Right atrium auricular region (tissue), 2 donors: ENCODE results near the gene TNFAIP8L1. TPM values are rescaled to one million over a fixed set of nuclear protein-coding genes. Genes with fewer than 3 reads are reported as not detected.

ENCODE experiments used
- DNase-seq: peaks from one replicate; pipeline ENCODE4 v3.0.0-alpha.2; 2019; ENCODE audit warnings: low spot score
- H3K27ac ChIP-seq, 2 donors: fragments of 200-600 bp; sonication (generic); 1 replicate in 1 of 2; 2 replicates in 1 of 2; pipeline ENCODE4 v1.5.1; 2016 to 2019
- H3K27me3 ChIP-seq, 2 donors: fragments of 200-600 bp; sonication (generic); one replicate each; pipeline versions ENCODE4 v1.5.1 to v1.6.0; 2017 to 2019
- H3K36me3 ChIP-seq: fragments of 200-600 bp; sonication (generic); one replicate; pipeline ENCODE4 v1.5.1; 2016
- H3K4me1 ChIP-seq, 2 donors: fragments of 200-600 bp; sonication (generic); one replicate each; pipeline versions ENCODE4 v1.5.1 to v1.6.0; 2017 to 2019
- H3K4me3 ChIP-seq, 2 donors: fragments of 200-600 bp; sonication (generic); 1 replicate in 1 of 2; 2 replicates in 1 of 2; pipeline ENCODE4 v1.5.1; 2017 to 2019; ENCODE audit warnings: mild to moderate bottlenecking in 1 of 2, moderate library complexity in 1 of 2
- H3K9me3 ChIP-seq, 2 donors: fragments of 200-600 bp; sonication (generic); one replicate each; pipeline ENCODE4 v1.5.1; 2019
- total RNA-seq, 2 donors: library from RNA; depleted of rRNA; stranded (reverse); fragments of >200 nt; gene quantifications; one replicate each; pipeline ENCODE4 v1.1.0, GENCODE V29; 2016
- TF ChIP-seq, protein P1 (sequence below), 2 donors: fragments of 200-600 bp; sonication (generic); IDR thresholded peaks; one replicate each; pipeline ENCODE4 v1.5.1; 2019; ENCODE audit warnings: antibody characterized with exemption in 2 of 2

TNFAIP8L1 gene
- total RNA-seq, 2 donors from 2014 or later: 2.6 to 4.2 TPM

DNA sequence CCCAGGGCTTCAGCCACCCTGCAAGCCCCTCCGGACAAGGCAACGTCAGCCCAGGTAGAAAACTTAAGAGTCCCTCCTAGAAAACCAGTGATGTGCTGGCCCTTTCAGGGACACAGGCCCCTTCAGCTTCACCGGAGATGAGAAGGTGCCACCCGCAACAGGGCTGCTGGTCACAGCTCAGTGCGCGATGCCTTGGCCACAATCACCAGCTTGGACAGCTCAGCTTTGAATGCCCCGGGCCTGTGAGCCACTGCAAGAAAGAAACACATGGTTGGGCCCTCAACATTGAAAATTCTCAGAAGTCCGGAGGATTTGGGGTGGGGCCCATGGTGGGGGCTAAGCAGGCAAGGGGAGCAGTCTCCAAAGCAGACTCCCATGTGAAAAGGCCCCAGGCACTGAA is 18.5 kb downstream of the TNFAIP8L1 start:
- H3K27ac ChIP-seq: no peak overlapping the region
- peaks cover 52% of the 10 kb centered on the region for H3K36me3 ChIP-seq
- TF ChIP-seq, protein P1, sequence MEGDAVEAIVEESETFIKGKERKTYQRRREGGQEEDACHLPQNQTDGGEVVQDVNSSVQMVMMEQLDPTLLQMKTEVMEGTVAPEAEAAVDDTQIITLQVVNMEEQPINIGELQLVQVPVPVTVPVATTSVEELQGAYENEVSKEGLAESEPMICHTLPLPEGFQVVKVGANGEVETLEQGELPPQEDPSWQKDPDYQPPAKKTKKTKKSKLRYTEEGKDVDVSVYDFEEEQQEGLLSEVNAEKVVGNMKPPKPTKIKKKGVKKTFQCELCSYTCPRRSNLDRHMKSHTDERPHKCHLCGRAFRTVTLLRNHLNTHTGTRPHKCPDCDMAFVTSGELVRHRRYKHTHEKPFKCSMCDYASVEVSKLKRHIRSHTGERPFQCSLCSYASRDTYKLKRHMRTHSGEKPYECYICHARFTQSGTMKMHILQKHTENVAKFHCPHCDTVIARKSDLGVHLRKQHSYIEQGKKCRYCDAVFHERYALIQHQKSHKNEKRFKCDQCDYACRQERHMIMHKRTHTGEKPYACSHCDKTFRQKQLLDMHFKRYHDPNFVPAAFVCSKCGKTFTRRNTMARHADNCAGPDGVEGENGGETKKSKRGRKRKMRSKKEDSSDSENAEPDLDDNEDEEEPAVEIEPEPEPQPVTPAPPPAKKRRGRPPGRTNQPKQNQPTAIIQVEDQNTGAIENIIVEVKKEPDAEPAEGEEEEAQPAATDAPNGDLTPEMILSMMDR (IDR thresholded peaks at IDR 0.05): no peak
- H3K9me3 ChIP-seq: peaks cover 0 to 11% of the 10 kb centered on the region in 2 donors
- DNase-seq: no peak
- no peaks in the 10 kb centered on the region for H3K27me3 ChIP-seq
- no peaks in the 10 kb centered on the region for H3K4me1 ChIP-seq
- H3K4me3 ChIP-seq: no peak overlapping the region

DNA sequence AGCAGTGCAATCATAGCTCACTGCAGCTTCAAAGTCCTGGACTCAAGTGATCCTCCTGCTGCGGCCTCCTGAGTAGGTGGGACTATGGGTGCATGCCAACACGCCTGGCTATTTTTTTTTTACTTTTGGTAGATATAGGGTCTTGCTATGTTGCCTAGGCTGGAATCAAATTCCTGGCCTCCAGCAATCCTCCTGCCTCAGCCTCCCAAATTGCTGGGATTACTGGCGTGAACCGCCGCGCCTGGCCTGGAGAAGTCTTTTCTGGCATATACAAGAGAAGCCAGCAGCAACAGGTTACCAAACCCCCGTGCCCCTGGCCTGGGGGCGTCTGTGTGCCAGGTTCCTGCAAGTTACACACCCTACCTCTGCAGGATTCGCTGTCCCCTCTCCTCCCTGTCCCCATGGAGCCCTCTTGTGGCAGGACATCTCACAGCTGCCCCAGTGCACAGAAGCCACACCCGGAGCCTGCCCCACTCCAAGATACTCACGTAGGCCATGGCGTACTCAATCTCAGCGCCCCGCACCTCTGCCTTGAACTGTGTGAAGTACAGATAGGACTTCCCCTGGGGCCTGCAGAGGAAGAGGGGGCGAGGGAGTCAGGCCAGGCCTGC is 21.0 kb downstream of the TNFAIP8L1 start:
- Histone ChIP-seq H3K27ac (no peak overlapping the region), H3K36me3 (peaks cover 69% of the 10 kb centered on the region), H3K4me3 (no peak overlapping the region), H3K9me3 (peaks cover 0 to 11% of the 10 kb centered on the region in 2 donors), H3K27me3 (no peaks in the 10 kb centered on the region), H3K4me1 (no peaks in the 10 kb centered on the region)
- TF ChIP-seq, protein P1 (IDR thresholded peaks at IDR 0.05): peak in 1 of 2 donors; percentile 45
- no peak for DNase-seq

DNA sequence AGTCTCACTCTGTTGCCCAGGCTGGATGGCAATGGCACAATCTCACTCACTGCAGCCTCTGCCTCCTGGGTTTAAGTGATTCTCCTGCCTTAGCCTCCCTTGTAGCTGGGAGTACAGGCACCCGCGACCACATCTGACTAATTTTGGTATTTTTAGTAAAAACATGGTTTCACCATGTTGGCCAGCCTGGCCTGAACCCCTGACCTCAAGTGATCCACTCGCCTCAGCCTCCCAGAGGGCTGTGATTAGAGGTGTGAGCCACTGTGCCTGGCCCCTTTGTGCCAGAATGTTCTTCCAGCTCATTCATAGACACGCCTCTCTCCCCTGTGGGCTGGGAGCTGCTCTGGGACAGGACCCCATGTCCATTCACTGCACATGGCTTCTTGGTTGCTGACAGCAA is 21.7 kb downstream of the TNFAIP8L1 start:
- H3K27me3 ChIP-seq: no peaks in the 10 kb centered on the region
- TF ChIP-seq, protein P1 (IDR thresholded peaks at IDR 0.05): no peak
- DNase-seq: no peak
- no peaks in the 10 kb centered on the region for H3K4me1 ChIP-seq
- peaks cover 0 to 11% of the 10 kb centered on the region in 2 donors for H3K9me3 ChIP-seq
- H3K4me3 ChIP-seq: no peak overlapping the region
- no peak overlapping the region for H3K27ac ChIP-seq
- peaks cover 73% of the 10 kb centered on the region for H3K36me3 ChIP-seq

DNA sequence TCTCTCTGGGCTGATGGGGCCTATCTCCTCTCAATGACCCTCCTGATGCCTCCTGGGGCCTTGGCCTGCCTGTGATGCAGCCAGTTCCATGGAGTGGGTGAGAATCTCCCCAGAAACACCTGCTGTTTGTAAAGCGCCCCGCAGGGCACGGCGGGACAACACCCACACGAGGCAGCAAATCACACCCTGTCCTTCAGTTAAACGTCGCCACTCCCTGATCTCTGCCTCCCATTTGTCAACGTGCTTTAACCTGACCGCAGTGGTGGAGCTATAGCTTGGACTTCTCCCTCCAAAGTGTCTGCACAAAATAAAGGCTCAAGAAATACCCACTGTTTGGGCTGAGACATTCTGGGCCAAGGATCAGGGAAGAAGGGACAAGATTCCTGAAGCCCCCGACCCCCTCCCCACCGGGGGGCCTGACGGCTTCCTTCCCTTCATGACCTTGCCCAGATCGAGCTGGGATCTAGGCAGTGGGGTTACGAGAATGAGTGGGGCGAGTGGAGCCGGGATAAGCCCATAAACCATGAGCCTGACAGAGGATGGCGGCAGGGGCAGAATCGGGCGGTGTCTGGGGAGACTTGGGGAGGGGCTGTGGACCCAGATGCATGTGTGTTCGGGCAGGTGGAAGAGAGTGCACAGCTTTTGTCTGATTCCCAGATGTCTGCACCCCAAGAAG is 22.8 kb downstream of the TNFAIP8L1 start:
- Histone ChIP-seq H3K4me1 (no peaks in the 10 kb centered on the region), H3K27ac (no peak overlapping the region), H3K27me3 (no peaks in the 10 kb centered on the region), H3K9me3 (peaks cover 0 to 11% of the 10 kb centered on the region in 2 donors), H3K36me3 (peaks cover 83% of the 10 kb centered on the region), H3K4me3 (no peak overlapping the region)
- no peak for DNase-seq
- TF ChIP-seq, protein P1 (IDR thresholded peaks at IDR 0.05): no peak

DNA sequence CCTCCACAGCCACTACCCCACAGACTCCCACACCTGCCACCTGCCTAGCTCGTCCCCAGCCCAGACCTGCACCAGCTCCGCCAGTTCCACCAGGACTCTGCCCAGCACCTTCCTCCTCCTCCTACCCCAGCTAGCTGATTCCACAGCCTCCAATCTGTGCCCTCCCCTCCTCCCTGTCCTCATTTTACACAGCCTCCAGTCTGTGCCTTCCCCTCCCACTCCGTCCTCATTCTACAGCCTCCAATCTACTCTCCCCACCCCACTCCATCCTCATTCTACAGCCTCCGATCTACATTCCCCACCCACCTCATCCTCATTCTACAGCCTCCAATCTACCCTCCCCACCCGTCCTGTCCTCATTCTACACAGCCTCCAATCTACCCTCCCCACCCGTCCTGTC is 23.5 kb downstream of the TNFAIP8L1 start:
- DNase-seq: no peak

More for the DNA sequence above, 23.5 kb downstream of the TNFAIP8L1 start:
- H3K27ac ChIP-seq: no peak overlapping the region
- H3K27me3 ChIP-seq: no peaks in the 10 kb centered on the region
- H3K4me1 ChIP-seq: no peaks in the 10 kb centered on the region
- H3K36me3 ChIP-seq: peaks cover 83% of the 10 kb centered on the region
- H3K4me3 ChIP-seq: no peak overlapping the region
- TF ChIP-seq, protein P1 (IDR thresholded peaks at IDR 0.05): no peak
- H3K9me3 ChIP-seq: peaks cover 0 to 11% of the 10 kb centered on the region in 2 donors
